Measurements from ENCODE around the gene TCFL5.

DNA sequence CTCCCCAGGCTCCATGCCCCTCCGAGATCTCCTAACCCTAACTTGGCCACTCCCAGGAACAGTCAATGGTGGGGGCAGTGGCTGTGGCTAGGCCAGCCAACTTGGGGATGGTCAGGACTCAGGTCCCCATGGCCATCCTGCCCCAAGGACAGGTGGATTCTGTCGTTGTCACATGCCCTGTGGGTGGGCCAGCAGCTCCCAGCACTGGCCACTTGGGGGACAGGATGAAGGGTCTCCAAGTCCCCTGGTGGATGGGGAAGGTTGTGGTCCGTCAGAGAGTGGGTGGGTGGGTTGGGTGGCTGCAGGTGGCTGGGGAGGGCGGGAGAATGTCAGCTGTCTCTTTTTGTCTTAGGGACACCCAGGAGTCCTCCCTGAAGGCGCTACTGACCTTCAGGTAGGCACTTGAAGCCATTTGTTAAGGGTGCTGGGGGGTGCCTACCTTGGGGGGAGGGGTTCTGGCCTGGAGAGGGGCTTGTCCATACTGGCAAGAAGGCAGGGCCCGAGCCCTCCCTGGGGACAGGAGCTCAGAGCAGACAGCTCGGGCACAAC lies 39.3 kb downstream of the TCFL5 start:
- TF ChIP-seq CTCF (IDR thresholded peaks at IDR 0.05): no peak
- no peak for TF ChIP-seq POLR2AphosphoS5 (IDR thresholded peaks at IDR 0.05)
- no peak for TF ChIP-seq POLR2A (IDR thresholded peaks at IDR 0.05)
